GM23338 (cell line): Measurements from ENCODE around the gene CPSF2. TPM values are rescaled to one million over a fixed set of nuclear protein-coding genes. Genes with fewer than 3 reads are reported as not detected.

Experiments
- ATAC-seq: fragments of 200-7000 bp; cut with Tn5 transposase; 3 replicates; pipeline ENCODE4 v1.9.1; 2020
- DNase-seq: peaks from one replicate; pipeline ENCODE4 v3.0.0-alpha.2; 2015; ENCODE audit warnings: low spot score
- H2AFZ ChIP-seq: fragments of 200-600 bp; sonication (generic); 2 replicates; pipeline ENCODE4 v1.8.0; 2016; ENCODE audit warnings: antibody characterized with exemption, mild to moderate bottlenecking, moderate library complexity
- H3F3A ChIP-seq: fragments of 200-600 bp; sonication (generic); replicated peaks from 2 replicates; pipeline ENCODE4 v1.8.0; 2017; ENCODE audit warnings: antibody characterized with exemption, mixed run types, low read depth
- H3K27ac ChIP-seq: fragments of 200-600 bp; sonication (generic); 2 replicates; pipeline ENCODE4 v1.6.1; 2016; ENCODE audit warnings: low read depth
- H3K27me3 ChIP-seq: fragments of 200-600 bp; sonication (generic); 2 replicates; pipeline ENCODE4 v1.8.0; 2016; ENCODE audit warnings: mild to moderate bottlenecking, mixed run types, moderate library complexity; ENCODE audit not compliant: insufficient read depth
- H3K36me3 ChIP-seq: fragments of 200-600 bp; sonication (generic); 2 replicates; pipeline ENCODE4 v1.8.0; 2016; ENCODE audit warnings: mild to moderate bottlenecking; ENCODE audit not compliant: insufficient read depth
- H3K4me1 ChIP-seq: fragments of 200-600 bp; sonication (generic); 2 replicates; pipeline ENCODE4 v1.8.0; 2016; ENCODE audit warnings: mild to moderate bottlenecking, moderate library complexity; ENCODE audit not compliant: insufficient read depth
- H3K4me2 ChIP-seq: fragments of 200-600 bp; sonication (generic); 2 replicates; pipeline ENCODE4 v1.7.1; 2017; ENCODE audit warnings: mixed run types
- H3K4me3 ChIP-seq: fragments of 200-600 bp; sonication (generic); 2 replicates; pipeline ENCODE4 v1.6.1; 2016; ENCODE audit warnings: mixed run types
- H3K79me2 ChIP-seq: fragments of 200-600 bp; sonication (generic); replicated peaks from 2 replicates; pipeline ENCODE4 v1.8.0; 2017; ENCODE audit warnings: mild to moderate bottlenecking; ENCODE audit not compliant: insufficient read depth
- H3K9me2 ChIP-seq: fragments of 200-600 bp; sonication (generic); 2 replicates; pipeline ENCODE4 v1.8.0; 2017; ENCODE audit not compliant: insufficient read depth
- H4K20me1 ChIP-seq: fragments of 200-600 bp; sonication (generic); replicated peaks from 2 replicates; pipeline ENCODE4 v1.8.0; 2017; ENCODE audit warnings: mild to moderate bottlenecking; ENCODE audit not compliant: insufficient read depth
- H3K27ac Mint-ChIP-seq: 2 replicates; pipeline ENCODE4 v1.8.0; 2020; ENCODE audit warnings: inconsistent platforms, mild to moderate bottlenecking, moderate library complexity, mixed read lengths
- H3K27me3 Mint-ChIP-seq: 3 replicates; pipeline ENCODE4 v1.8.0; 2022; ENCODE audit warnings: low read depth, mild to moderate bottlenecking, moderate library complexity, mixed read lengths, inconsistent platforms; ENCODE audit not compliant: insufficient read depth, poor library complexity
- H3K36me3 Mint-ChIP-seq: 3 replicates; pipeline ENCODE4 v1.8.0; 2021; ENCODE audit warnings: low read depth, mild to moderate bottlenecking, inconsistent platforms, moderate library complexity, mixed read lengths
- H3K4me1 Mint-ChIP-seq: 3 replicates; pipeline ENCODE4 v1.8.0; 2020; ENCODE audit warnings: mild to moderate bottlenecking, inconsistent platforms, mixed read lengths
- H3K4me3 Mint-ChIP-seq: 3 replicates; pipeline ENCODE4 v1.8.0; 2021; ENCODE audit warnings: moderate library complexity, mild to moderate bottlenecking, inconsistent platforms, mixed read lengths
- H3K9me3 Mint-ChIP-seq: 3 replicates; pipeline ENCODE4 v1.8.0; 2020; ENCODE audit warnings: moderate library complexity, mild to moderate bottlenecking, inconsistent platforms, mixed read lengths
- CREB1 ChIP-seq: fragments of 250-450 bp; sonication (Bioruptor Pico); IDR thresholded peaks from 2 replicates; pipeline ENCODE4 v1.5.0; 2020; ENCODE audit warnings: low read depth, mild to moderate bottlenecking, moderate library complexity
- EZH2 ChIP-seq: fragments of 200-600 bp; sonication (generic); IDR thresholded peaks from one replicate; pipeline ENCODE4 v1.8.0; 2017; ENCODE audit warnings: antibody characterized with exemption, mild to moderate bottlenecking, low read depth; ENCODE audit not compliant: unreplicated experiment
- JUNB ChIP-seq: IDR thresholded peaks from one replicate; pipeline ENCODE4 v1.6.1; 2016; ENCODE audit warnings: antibody characterized with exemption; ENCODE audit not compliant: unreplicated experiment
- NANOG ChIP-seq: IDR thresholded peaks from 2 replicates; pipeline ENCODE4 v1.6.1; 2016; ENCODE audit warnings: antibody characterized with exemption, borderline replicate concordance
- POLR2AphosphoS5 ChIP-seq: IDR thresholded peaks from 2 replicates; pipeline ENCODE4 v1.6.1; 2016; ENCODE audit warnings: antibody characterized with exemption, low read depth
- STAT1 ChIP-seq: IDR thresholded peaks from one replicate; pipeline ENCODE4 v1.6.1; 2016; ENCODE audit warnings: antibody characterized with exemption; ENCODE audit not compliant: unreplicated experiment
- ZNF114 ChIP-seq: fragments of 250-450 bp; sonication (Bioruptor Pico); IDR thresholded peaks from 2 replicates; pipeline ENCODE4 v1.5.0; 2020; ENCODE audit warnings: mild to moderate bottlenecking, moderate library complexity
- ZNF331 ChIP-seq: fragments of 250-450 bp; sonication (Bioruptor Pico); IDR thresholded peaks from 2 replicates; pipeline ENCODE4 v1.5.0; 2020; ENCODE audit warnings: low read depth, mild to moderate bottlenecking, moderate library complexity
- polyA plus RNA-seq: library from polyadenylated mRNA; unstranded; fragments of >200 nt; fragmentation: Nextera tagmentation; extraction: Ambion mirVana; gene quantifications from 2 replicates; pipeline ENCODE4 v1.2.1, GENCODE V29; 2016
- total RNA-seq: library from RNA; depleted of rRNA; stranded (reverse); fragments of >200 nt; shearing (Covaris generic); gene quantifications from 2 replicates; pipeline ENCODE4 v1.2.3, GENCODE V29; 2014
- TF ChIP-seq, protein P1 (sequence below): IDR thresholded peaks from 2 replicates; pipeline ENCODE4 v1.6.1; 2016; ENCODE audit warnings: antibody characterized with exemption
- TF ChIP-seq, protein P2 (sequence below), 2 experiments: fragments of 200-600 bp in 1 of 2; sonication (generic) in 1 of 2; conservative IDR thresholded peaks; 2 replicates each; pipeline versions ENCODE4 v1.5.1 to v1.6.1; 2016 to 2017; ENCODE audit warnings: antibody characterized with exemption in 2 of 2, low read depth in 2 of 2, mild to moderate bottlenecking in 2 of 2, moderate library complexity in 1 of 2
- TF ChIP-seq, protein P3 (sequence below): fragments of 250-450 bp; sonication (Bioruptor Pico); IDR thresholded peaks from 2 replicates; pipeline ENCODE4 v1.5.0; 2020; ENCODE audit warnings: mild to moderate bottlenecking, moderate library complexity
- TF ChIP-seq, protein P4 (sequence below): IDR thresholded peaks from one replicate; pipeline ENCODE4 v1.6.1; 2018; ENCODE audit warnings: antibody characterized with exemption; ENCODE audit not compliant: unreplicated experiment

The CPSF2 gene
- total and polyA plus RNA-seq, 2 experiments from 2014 or later, result 54.2 to 112 TPM

DNA sequence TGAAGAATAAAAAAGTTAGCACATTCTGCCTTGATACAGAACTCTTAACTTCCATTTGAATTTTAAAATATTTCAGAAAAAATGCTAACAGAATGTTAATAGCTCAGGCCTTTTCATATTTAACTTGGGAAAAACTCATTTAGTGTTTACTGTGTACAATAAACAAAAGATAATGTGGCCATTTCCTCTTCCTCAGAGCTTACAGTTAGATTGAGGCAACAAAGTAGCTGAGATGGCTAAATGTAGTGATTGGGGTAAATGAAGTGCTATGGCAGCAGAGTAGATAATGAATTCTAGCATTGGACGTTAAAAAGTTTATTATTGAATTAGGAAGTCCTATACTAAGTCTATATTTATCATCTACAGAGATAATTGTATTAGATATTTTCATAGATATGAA is 12.7 kb downstream of the CPSF2 start:
- H3K4me1 ChIP-seq, result no peaks in the 10 kb centered on the region
- peaks cover 78% of the 10 kb centered on the region for H3K36me3 Mint-ChIP-seq
- no peak overlapping the region for H3K27ac ChIP-seq
- no peak for DNase-seq
- peaks cover 18% of the 10 kb centered on the region for H4K20me1 ChIP-seq
- ATAC-seq, result no peak
- H3K36me3 ChIP-seq, result peaks cover 82% of the 10 kb centered on the region
- H3K27ac Mint-ChIP-seq, result no peak overlapping the region
- no peaks in the 10 kb centered on the region for H3K27me3 ChIP-seq
- H3K9me2 ChIP-seq, result no peaks in the 10 kb centered on the region
- H3K4me1 Mint-ChIP-seq, result no peaks in the 10 kb centered on the region
- H2AFZ ChIP-seq, result no peak overlapping the region
- no peak overlapping the region for H3K4me2 ChIP-seq
- no peak overlapping the region for H3K4me3 Mint-ChIP-seq
- no peaks in the 10 kb centered on the region for H3K79me2 ChIP-seq
- H3F3A ChIP-seq, result no peaks in the 10 kb centered on the region
- no peak overlapping the region for H3K4me3 ChIP-seq
- TF ChIP-seq, protein P1, sequence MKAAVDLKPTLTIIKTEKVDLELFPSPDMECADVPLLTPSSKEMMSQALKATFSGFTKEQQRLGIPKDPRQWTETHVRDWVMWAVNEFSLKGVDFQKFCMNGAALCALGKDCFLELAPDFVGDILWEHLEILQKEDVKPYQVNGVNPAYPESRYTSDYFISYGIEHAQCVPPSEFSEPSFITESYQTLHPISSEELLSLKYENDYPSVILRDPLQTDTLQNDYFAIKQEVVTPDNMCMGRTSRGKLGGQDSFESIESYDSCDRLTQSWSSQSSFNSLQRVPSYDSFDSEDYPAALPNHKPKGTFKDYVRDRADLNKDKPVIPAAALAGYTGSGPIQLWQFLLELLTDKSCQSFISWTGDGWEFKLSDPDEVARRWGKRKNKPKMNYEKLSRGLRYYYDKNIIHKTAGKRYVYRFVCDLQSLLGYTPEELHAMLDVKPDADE, result no peak
- no peak for TF ChIP-seq ZNF114 (CRISPR knock-in tag)
- TF ChIP-seq EZH2, result no peak
- no peak for TF ChIP-seq JUNB
- TF ChIP-seq, protein P2, sequence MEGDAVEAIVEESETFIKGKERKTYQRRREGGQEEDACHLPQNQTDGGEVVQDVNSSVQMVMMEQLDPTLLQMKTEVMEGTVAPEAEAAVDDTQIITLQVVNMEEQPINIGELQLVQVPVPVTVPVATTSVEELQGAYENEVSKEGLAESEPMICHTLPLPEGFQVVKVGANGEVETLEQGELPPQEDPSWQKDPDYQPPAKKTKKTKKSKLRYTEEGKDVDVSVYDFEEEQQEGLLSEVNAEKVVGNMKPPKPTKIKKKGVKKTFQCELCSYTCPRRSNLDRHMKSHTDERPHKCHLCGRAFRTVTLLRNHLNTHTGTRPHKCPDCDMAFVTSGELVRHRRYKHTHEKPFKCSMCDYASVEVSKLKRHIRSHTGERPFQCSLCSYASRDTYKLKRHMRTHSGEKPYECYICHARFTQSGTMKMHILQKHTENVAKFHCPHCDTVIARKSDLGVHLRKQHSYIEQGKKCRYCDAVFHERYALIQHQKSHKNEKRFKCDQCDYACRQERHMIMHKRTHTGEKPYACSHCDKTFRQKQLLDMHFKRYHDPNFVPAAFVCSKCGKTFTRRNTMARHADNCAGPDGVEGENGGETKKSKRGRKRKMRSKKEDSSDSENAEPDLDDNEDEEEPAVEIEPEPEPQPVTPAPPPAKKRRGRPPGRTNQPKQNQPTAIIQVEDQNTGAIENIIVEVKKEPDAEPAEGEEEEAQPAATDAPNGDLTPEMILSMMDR (conservative IDR thresholded peaks at IDR 0.05; ENCODE audit: low read depth in 2 of 2), result no peak
- no peak for TF ChIP-seq POLR2AphosphoS5
- no peak for TF ChIP-seq ZNF331 (CRISPR knock-in tag)
- no peak for TF ChIP-seq NANOG
- no peak for TF ChIP-seq STAT1
- TF ChIP-seq CREB1, result no peak
- TF ChIP-seq, protein P3, sequence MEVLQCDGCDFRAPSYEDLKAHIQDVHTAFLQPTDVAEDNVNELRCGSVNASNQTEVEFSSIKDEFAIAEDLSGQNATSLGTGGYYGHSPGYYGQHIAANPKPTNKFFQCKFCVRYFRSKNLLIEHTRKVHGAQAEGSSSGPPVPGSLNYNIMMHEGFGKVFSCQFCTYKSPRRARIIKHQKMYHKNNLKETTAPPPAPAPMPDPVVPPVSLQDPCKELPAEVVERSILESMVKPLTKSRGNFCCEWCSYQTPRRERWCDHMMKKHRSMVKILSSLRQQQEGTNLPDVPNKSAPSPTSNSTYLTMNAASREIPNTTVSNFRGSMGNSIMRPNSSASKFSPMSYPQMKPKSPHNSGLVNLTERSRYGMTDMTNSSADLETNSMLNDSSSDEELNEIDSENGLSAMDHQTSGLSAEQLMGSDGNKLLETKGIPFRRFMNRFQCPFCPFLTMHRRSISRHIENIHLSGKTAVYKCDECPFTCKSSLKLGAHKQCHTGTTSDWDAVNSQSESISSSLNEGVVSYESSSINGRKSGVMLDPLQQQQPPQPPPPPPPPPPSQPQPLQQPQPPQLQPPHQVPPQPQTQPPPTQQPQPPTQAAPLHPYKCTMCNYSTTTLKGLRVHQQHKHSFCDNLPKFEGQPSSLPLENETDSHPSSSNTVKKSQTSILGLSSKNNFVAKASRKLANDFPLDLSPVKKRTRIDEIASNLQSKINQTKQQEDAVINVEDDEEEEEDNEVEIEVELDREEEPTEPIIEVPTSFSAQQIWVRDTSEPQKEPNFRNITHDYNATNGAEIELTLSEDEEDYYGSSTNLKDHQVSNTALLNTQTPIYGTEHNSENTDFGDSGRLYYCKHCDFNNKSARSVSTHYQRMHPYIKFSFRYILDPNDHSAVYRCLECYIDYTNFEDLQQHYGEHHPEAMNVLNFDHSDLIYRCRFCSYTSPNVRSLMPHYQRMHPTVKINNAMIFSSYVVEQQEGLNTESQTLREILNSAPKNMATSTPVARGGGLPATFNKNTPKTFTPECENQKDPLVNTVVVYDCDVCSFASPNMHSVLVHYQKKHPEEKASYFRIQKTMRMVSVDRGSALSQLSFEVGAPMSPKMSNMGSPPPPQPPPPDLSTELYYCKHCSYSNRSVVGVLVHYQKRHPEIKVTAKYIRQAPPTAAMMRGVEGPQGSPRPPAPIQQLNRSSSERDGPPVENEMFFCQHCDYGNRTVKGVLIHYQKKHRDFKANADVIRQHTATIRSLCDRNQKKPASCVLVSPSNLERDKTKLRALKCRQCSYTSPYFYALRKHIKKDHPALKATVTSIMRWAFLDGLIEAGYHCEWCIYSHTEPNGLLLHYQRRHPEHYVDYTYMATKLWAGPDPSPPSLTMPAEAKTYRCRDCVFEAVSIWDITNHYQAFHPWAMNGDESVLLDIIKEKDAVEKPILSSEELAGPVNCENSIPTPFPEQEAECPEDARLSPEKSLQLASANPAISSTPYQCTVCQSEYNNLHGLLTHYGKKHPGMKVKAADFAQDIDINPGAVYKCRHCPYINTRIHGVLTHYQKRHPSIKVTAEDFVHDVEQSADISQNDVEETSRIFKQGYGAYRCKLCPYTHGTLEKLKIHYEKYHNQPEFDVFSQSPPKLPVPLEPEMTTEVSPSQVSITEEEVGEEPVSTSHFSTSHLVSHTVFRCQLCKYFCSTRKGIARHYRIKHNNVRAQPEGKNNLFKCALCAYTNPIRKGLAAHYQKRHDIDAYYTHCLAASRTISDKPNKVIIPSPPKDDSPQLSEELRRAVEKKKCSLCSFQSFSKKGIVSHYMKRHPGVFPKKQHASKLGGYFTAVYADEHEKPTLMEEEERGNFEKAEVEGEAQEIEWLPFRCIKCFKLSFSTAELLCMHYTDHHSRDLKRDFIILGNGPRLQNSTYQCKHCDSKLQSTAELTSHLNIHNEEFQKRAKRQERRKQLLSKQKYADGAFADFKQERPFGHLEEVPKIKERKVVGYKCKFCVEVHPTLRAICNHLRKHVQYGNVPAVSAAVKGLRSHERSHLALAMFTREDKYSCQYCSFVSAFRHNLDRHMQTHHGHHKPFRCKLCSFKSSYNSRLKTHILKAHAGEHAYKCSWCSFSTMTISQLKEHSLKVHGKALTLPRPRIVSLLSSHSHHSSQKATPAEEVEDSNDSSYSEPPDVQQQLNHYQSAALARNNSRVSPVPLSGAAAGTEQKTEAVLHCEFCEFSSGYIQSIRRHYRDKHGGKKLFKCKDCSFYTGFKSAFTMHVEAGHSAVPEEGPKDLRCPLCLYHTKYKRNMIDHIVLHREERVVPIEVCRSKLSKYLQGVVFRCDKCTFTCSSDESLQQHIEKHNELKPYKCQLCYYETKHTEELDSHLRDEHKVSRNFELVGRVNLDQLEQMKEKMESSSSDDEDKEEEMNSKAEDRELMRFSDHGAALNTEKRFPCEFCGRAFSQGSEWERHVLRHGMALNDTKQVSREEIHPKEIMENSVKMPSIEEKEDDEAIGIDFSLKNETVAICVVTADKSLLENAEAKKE (CRISPR knock-in tag), result no peak
- TF ChIP-seq, protein P4, sequence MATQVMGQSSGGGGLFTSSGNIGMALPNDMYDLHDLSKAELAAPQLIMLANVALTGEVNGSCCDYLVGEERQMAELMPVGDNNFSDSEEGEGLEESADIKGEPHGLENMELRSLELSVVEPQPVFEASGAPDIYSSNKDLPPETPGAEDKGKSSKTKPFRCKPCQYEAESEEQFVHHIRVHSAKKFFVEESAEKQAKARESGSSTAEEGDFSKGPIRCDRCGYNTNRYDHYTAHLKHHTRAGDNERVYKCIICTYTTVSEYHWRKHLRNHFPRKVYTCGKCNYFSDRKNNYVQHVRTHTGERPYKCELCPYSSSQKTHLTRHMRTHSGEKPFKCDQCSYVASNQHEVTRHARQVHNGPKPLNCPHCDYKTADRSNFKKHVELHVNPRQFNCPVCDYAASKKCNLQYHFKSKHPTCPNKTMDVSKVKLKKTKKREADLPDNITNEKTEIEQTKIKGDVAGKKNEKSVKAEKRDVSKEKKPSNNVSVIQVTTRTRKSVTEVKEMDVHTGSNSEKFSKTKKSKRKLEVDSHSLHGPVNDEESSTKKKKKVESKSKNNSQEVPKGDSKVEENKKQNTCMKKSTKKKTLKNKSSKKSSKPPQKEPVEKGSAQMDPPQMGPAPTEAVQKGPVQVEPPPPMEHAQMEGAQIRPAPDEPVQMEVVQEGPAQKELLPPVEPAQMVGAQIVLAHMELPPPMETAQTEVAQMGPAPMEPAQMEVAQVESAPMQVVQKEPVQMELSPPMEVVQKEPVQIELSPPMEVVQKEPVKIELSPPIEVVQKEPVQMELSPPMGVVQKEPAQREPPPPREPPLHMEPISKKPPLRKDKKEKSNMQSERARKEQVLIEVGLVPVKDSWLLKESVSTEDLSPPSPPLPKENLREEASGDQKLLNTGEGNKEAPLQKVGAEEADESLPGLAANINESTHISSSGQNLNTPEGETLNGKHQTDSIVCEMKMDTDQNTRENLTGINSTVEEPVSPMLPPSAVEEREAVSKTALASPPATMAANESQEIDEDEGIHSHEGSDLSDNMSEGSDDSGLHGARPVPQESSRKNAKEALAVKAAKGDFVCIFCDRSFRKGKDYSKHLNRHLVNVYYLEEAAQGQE, result no peak
- H3K27me3 Mint-ChIP-seq, result no peaks in the 10 kb centered on the region
- no peaks in the 10 kb centered on the region for H3K9me3 Mint-ChIP-seq
